OCI-LY7 (cell line): Measurements from ENCODE around the gene YIPF6. TPM values are rescaled to one million over a fixed set of nuclear protein-coding genes. Genes with fewer than 3 reads are reported as not detected.
"Not testable (repeated sequence)": the region's sequence is repeated elsewhere in the genome, so short reads cannot be mapped to it uniquely, and the experiment has no call there.

Source experiments
- BruUV-seq: library from RNA; stranded (reverse); fragments of 400-500 nt; replicated peaks from 2 replicates; lab custom pipeline; 2021; lab: Mats Ljungman, UMichigan
- CTCF ChIA-PET: fragments of 300-600 bp; sonication (Branson Sonifier 250); formaldehyde crosslinking; loops from one replicate; lab custom pipeline; 2022; ENCODE audit warnings: antibody characterized with exemption; ENCODE audit not compliant: unreplicated experiment; lab: Charles Lee
- POLR2A ChIA-PET: fragments of 300-600 bp; sonication (Branson Sonifier 250); formaldehyde crosslinking; loops from one replicate; lab custom pipeline; 2022; ENCODE audit warnings: antibody characterized with exemption; lab: Charles Lee
- DNase-seq: peaks from one replicate; pipeline ENCODE4 v3.0.0-alpha.2; 2015; ENCODE audit warnings: low spot score
- H2AFZ ChIP-seq: fragments of 200-600 bp; sonication (generic), shearing (Covaris generic); 2 replicates; pipeline ENCODE4 v1.6.1; 2014; ENCODE audit warnings: mild to moderate bottlenecking, antibody characterized with exemption, low read length, moderate library complexity
- H3K27ac ChIP-seq: fragments of 200-600 bp; sonication (generic); 2 replicates; pipeline ENCODE4 v1.5.1; 2014; ENCODE audit warnings: mixed run types, low read depth, mild to moderate bottlenecking, moderate library complexity, low read length, inconsistent platforms; ENCODE audit not compliant: poor library complexity, severe bottlenecking
- H3K36me3 ChIP-seq: fragments of 200-600 bp; sonication (generic); 2 replicates; pipeline ENCODE4 v1.6.1; 2014; ENCODE audit warnings: mild to moderate bottlenecking, antibody characterized with exemption, low read length, moderate library complexity, mixed read lengths; ENCODE audit not compliant: insufficient read depth
- H3K4me1 ChIP-seq: fragments of 200-600 bp; sonication (generic); 2 replicates; pipeline ENCODE4 v1.5.1; 2014; ENCODE audit warnings: mild to moderate bottlenecking, low read length; ENCODE audit not compliant: insufficient read depth, poor library complexity, severe bottlenecking
- H3K4me2 ChIP-seq: fragments of 200-600 bp; sonication (generic); 2 replicates; pipeline ENCODE4 v1.6.1; 2014; ENCODE audit warnings: mild to moderate bottlenecking, low read length
- H3K4me3 ChIP-seq: fragments of 200-600 bp; sonication (generic); 2 replicates; pipeline ENCODE4 v1.5.1; 2014; ENCODE audit warnings: mild to moderate bottlenecking, low read depth, low read length; ENCODE audit not compliant: poor library complexity, severe bottlenecking
- H3K79me2 ChIP-seq: fragments of 200-600 bp; sonication (generic); 2 replicates; pipeline ENCODE4 v1.6.1; 2016; ENCODE audit warnings: low read depth, mild to moderate bottlenecking, low read length, moderate library complexity, mixed read lengths; ENCODE audit not compliant: insufficient read depth
- H3K9me2 ChIP-seq: fragments of 200-600 bp; sonication (generic); 2 replicates; pipeline ENCODE4 v1.6.1; 2016; ENCODE audit warnings: mild to moderate bottlenecking, low read length, mixed read lengths; ENCODE audit not compliant: insufficient read depth
- H3K9me3 ChIP-seq: fragments of 200-600 bp; sonication (generic); 2 replicates; pipeline ENCODE4 v1.6.1; 2014; ENCODE audit warnings: mild to moderate bottlenecking, mixed run types, low read length, mixed read lengths
- H4K20me1 ChIP-seq: fragments of 200-600 bp; sonication (generic); 2 replicates; pipeline ENCODE4 v1.6.1; 2014; ENCODE audit warnings: mild to moderate bottlenecking, antibody characterized with exemption, low read length, moderate library complexity, mixed read lengths; ENCODE audit not compliant: insufficient read depth
- EZH2phosphoT487 ChIP-seq: fragments of 200-600 bp; sonication (generic); IDR thresholded peaks from 2 replicates; pipeline ENCODE4 v1.6.1; 2018; ENCODE audit warnings: low read depth, borderline replicate concordance, mild to moderate bottlenecking, mixed run types, antibody characterized with exemption, low read length, moderate library complexity, mixed read lengths
- intact Hi-C: fragments of 100-400 bp; cut with micrococcal nuclease; formaldehyde crosslinking; loops from one replicate; pipeline ENCODE4 v1.10.0; 2022; ENCODE audit not compliant: unreplicated experiment
- total RNA-seq, 2 experiments: library from RNA; depleted of rRNA in 1 of 2; stranded (reverse); fragments of >200 nt in 1 of 2; shearing (Covaris generic) in 1 of 2; gene quantifications; 2 replicates each; pipeline ENCODE4 v1.2.3, GENCODE V29; 2014 to 2022
- TF ChIP-seq, protein P1 (sequence below): fragments of 200-600 bp; sonication (generic); conservative IDR thresholded peaks from 2 replicates; pipeline ENCODE4 v1.5.1; 2014; ENCODE audit warnings: mild to moderate bottlenecking, antibody characterized with exemption, low read length, moderate library complexity, mixed read lengths

The YIPF6 gene
- total RNA-seq, 2 experiments from 2014 or later: 7.2 to 14.7 TPM

GRCh38 chrX:68490644-68491043 is 8.2 kb upstream of the YIPF6 start:
- CTCF ChIA-PET: no interaction called here
- intact Hi-C loops: no loop called here
- Histone ChIP-seq H3K4me2 (no peak overlapping the region), H3K27ac (no peak overlapping the region), H3K4me3 (no peak overlapping the region), H3K4me1 (no peaks in the 10 kb centered on the region), H3K36me3 (no peaks in the 10 kb centered on the region), H2AFZ (no peak overlapping the region), H4K20me1 (no peaks in the 10 kb centered on the region), H3K9me2 (no peaks in the 10 kb centered on the region), H3K9me3 (no peaks in the 10 kb centered on the region), H3K79me2 (no peaks in the 10 kb centered on the region)
- POLR2A ChIA-PET: no interaction called here
- TF ChIP-seq EZH2phosphoT487: no peak
- TF ChIP-seq, protein P1, sequence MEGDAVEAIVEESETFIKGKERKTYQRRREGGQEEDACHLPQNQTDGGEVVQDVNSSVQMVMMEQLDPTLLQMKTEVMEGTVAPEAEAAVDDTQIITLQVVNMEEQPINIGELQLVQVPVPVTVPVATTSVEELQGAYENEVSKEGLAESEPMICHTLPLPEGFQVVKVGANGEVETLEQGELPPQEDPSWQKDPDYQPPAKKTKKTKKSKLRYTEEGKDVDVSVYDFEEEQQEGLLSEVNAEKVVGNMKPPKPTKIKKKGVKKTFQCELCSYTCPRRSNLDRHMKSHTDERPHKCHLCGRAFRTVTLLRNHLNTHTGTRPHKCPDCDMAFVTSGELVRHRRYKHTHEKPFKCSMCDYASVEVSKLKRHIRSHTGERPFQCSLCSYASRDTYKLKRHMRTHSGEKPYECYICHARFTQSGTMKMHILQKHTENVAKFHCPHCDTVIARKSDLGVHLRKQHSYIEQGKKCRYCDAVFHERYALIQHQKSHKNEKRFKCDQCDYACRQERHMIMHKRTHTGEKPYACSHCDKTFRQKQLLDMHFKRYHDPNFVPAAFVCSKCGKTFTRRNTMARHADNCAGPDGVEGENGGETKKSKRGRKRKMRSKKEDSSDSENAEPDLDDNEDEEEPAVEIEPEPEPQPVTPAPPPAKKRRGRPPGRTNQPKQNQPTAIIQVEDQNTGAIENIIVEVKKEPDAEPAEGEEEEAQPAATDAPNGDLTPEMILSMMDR: 0 out of 2 replicates have a peak, but pooled peaks have one; percentile 18
- BruUV-seq: no TSS peak
- no peak for DNase-seq

GRCh38 chrX:68492583-68492982 is 6.3 kb upstream of the YIPF6 start:
- H3K36me3 ChIP-seq: no peaks in the 10 kb centered on the region
- H4K20me1 ChIP-seq: no peaks in the 10 kb centered on the region
- H3K9me2 ChIP-seq: no peaks in the 10 kb centered on the region
- no peaks in the 10 kb centered on the region for H3K4me1 ChIP-seq
- ChIA-PET POLR2A (no interaction called here), CTCF (no interaction called here)
- no peak for DNase-seq
- no peaks in the 10 kb centered on the region for H3K79me2 ChIP-seq
- BruUV-seq: no TSS peak
- H3K4me2 ChIP-seq: no peak overlapping the region
- intact Hi-C loops: no loop called here
- TF ChIP-seq, protein P1: no peak
- no peak for TF ChIP-seq EZH2phosphoT487
- no peak overlapping the region for H3K4me3 ChIP-seq
- H3K27ac ChIP-seq: no peak overlapping the region
- H2AFZ ChIP-seq: no peak overlapping the region
- H3K9me3 ChIP-seq: no peaks in the 10 kb centered on the region

- DNase-seq, H3K4me1 ChIP-seq, POLR2A ChIA-PET, H3K9me3 ChIP-seq, H3K4me2 ChIP-seq, CTCF ChIA-PET, H3K36me3 ChIP-seq, H3K4me3 ChIP-seq, H3K27ac ChIP-seq, H3K9me2 ChIP-seq, H4K20me1 ChIP-seq, H3K79me2 ChIP-seq, intact Hi-C loops, H2AFZ ChIP-seq, BruUV-seq: not testable (repeated sequence)
Observed at GRCh38 chrX:68493776-68494175, 5.1 kb upstream of the YIPF6 start.
